Ovary (tissue), 9 donors: ENCODE data around the gene FBXO28. TPM values are rescaled to one million over a fixed set of nuclear protein-coding genes. Genes with fewer than 3 reads are reported as not detected.
"Not testable (repeated sequence)": the region's sequence is repeated elsewhere in the genome, so short reads cannot be mapped to it uniquely, and the experiment has no call there.

Experiments
- DNase-seq, 5 donors: peaks; one replicate each; pipeline ENCODE4 v3.0.0-alpha.2; 2019 to 2020
- H3K27ac ChIP-seq, 2 donors: fragments of 200-600 bp; one replicate each; pipeline versions ENCODE4 v1.5.1 to v1.8.0; 2019 to 2022
- H3K27me3 ChIP-seq: fragments of 200-600 bp; one replicate; pipeline ENCODE4 v1.8.0; 2022
- H3K36me3 ChIP-seq: fragments of 200-600 bp; sonication (generic); one replicate; pipeline ENCODE4 v1.5.1; 2019
- H3K4me1 ChIP-seq: one replicate; pipeline ENCODE4 v1.8.1; 2013; ENCODE audit warnings: mild to moderate bottlenecking, moderate library complexity; ENCODE audit not compliant: insufficient read depth
- H3K4me3 ChIP-seq: fragments of 200-600 bp; sonication (generic); one replicate; pipeline ENCODE4 v1.5.1; 2017
- H3K9me3 ChIP-seq, 2 donors: fragments of 200-600 bp in 1 of 2; sonication (generic) in 1 of 2; one replicate each; pipeline versions ENCODE4 v1.5.1 to v1.8.1; 2013 to 2019; ENCODE audit warnings: mild to moderate bottlenecking in 1 of 2, moderate library complexity in 1 of 2
- CTCF ChIP-seq, 3 donors: fragments of 450-650 bp in 2 of 3; fragments of 200-600 bp in 1 of 3; IDR thresholded peaks; one replicate each; pipeline versions ENCODE4 v1.5.1 to v1.8.0; 2016 to 2022; ENCODE audit warnings: antibody characterized with exemption in 3 of 3, mild to moderate bottlenecking in 1 of 3
- EP300 ChIP-seq: sonication (generic); formaldehyde crosslinking; IDR thresholded peaks from one replicate; pipeline ENCODE4 v1.6.1; 2017; ENCODE audit warnings: antibody characterized with exemption
- POLR2A ChIP-seq: fragments of 450-650 bp; IDR thresholded peaks from one replicate; pipeline ENCODE4 v1.6.1; 2017; ENCODE audit warnings: antibody characterized with exemption, mild to moderate bottlenecking, moderate library complexity
- WGBS, 3 donors: extraction: QIAGEN DNeasy Blood & Tissue Kit in 1 of 3; methylation state at CpG; one replicate each; pipeline versions ENCODE4 v1.1.5 to v1.1.7; 2013 to 2017; 5-methylcytosine and 5-hydroxymethylcytosine counted together
- intact Hi-C, 4 donors: fragments of 100-400 bp; cut with DNase I; formaldehyde crosslinking; loops; one replicate each; pipeline versions ENCODE4 v1.11.0 to v1.15.1; 2022 to 2023
- polyA plus RNA-seq, 2 donors: library from polyadenylated mRNA; stranded (reverse); fragments of 200-250 nt in 1 of 2; fragments of 350-450 nt in 1 of 2; fragmentation: Illumina TruSeq in 1 of 2; extraction: RNeasy Lipid Tissue Mini Kit (QIAGEN cat#74804) in 1 of 2; gene quantifications; one replicate each; pipeline ENCODE4 v1.2.3, GENCODE V29; 2013 to 2014
- total RNA-seq, 7 donors: library from RNA; depleted of rRNA in 2 of 7; stranded (reverse); fragments of >200 nt in 2 of 7; fragmentation: NEBNext Ultra II Directional in 3 of 7; extraction: Animal tissue kit (Norgen Biotek cat#: 25700) in 3 of 7; gene quantifications; one replicate each; pipeline versions ENCODE4 v1.1.0 to v1.2.4, GENCODE V29; 2016 to 2023
- donor health status: DM: no; HTN: no; CAD: no; lungs with moderate emphysema.
- donor health status: DM: no; HTN: no; CAD: no.
- donor health status: Bipolar disorder and iron deficiency.
- donor health status: DM: yes; HTN: yes; CAD: no.
- donor health status: DM: no; HTN: no; CAD: no.
- donor health status: DM: yes; HTN: yes; CAD: no.

The FBXO28 gene
- total and polyA plus RNA-seq, 9 donors, result 11.2 to 31.7 (median 26.3) TPM

DNA sequence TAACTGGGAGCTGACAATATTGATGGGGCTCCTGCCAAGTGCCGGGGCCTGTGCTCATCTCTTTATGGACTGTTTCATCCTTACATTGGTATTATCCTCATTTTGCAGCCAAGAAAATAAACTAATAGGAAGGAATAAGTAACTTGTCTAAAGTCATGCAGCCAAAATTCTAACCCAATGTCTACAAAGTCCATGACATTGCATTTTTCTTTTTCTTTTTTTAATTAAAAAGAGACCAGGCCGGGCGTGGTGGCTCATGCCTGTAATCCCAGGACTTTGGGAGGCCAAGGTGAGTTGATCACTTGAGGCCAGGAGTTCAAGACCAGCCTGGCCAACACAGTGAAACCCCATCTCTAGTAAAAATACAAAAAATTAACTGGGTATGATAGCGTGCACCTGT, 87.9 kb downstream of the FBXO28 start:
- Histone ChIP-seq H3K4me3 (no peak overlapping the region), H3K4me1 (peaks cover 4% of the 10 kb centered on the region), H3K27me3 (no peaks in the 10 kb centered on the region), H3K9me3 (no peaks in the 10 kb centered on the region), H3K27ac (no peak overlapping the region), H3K36me3 (no peaks in the 10 kb centered on the region)
- TF ChIP-seq CTCF (IDR thresholded peaks at IDR 0.05) (no peak), EP300 (no peak), POLR2A (no peak)
- intact Hi-C loops, result no loop called here
- no peak for DNase-seq
- 91 to 93% (median 92%) methylated on average over 4 of the region's 4 CpGs for WGBS, 3 donors

DNA sequence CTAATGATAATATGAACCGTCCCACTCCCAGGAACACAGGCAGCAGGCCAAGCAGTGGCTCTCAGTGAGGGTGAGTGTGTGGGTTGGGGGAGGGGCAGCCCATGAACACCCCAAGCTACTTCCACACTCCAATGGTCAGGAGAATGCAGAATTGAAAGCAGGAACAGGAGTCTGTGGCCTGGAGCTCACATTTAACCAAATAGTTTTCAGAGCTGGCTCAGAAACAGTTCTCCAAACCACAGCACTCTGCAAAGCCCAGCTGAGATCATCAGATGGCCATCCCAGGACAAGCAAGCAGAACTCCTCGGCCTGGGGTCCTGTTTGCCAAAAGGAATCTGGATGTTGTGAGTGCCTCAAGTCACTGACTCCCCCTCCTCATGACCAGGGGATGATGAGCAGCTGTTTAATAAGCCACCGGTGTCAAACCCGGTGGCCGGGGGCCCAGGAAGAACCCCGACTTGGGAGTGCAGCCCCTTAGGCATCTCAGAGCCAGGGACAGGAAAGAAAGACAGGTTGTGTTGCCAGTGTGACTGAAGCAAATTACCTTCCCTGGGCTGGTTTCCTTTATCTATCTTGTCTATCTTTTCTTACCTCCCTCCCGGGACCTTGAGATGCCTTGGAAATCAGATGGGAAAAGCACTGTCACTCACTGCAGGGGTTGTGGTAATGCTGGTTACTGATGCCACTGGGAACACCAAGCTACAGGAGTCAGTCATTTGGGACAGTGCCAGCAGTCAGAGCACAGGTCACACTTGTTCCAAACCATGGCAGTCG, 89.5 kb downstream of the FBXO28 start:
- H3K36me3 ChIP-seq, result no peaks in the 10 kb centered on the region
- TF ChIP-seq CTCF (IDR thresholded peaks at IDR 0.05) (no peak), EP300 (no peak), POLR2A (no peak)
- DNase-seq, result peak in 2 of 5 donors; percentile 17 to 41
- H3K9me3 ChIP-seq, result no peaks in the 10 kb centered on the region
- H3K27me3 ChIP-seq, result no peaks in the 10 kb centered on the region
- no peak overlapping the region for H3K27ac ChIP-seq
- 36 to 46% (median 37%) methylated on average over 8 of the region's 8 CpGs for WGBS, 3 donors
- intact Hi-C loops, result no loop called here
- H3K4me3 ChIP-seq, result no peak overlapping the region
- H3K4me1 ChIP-seq, result peaks cover 4% of the 10 kb centered on the region

DNA sequence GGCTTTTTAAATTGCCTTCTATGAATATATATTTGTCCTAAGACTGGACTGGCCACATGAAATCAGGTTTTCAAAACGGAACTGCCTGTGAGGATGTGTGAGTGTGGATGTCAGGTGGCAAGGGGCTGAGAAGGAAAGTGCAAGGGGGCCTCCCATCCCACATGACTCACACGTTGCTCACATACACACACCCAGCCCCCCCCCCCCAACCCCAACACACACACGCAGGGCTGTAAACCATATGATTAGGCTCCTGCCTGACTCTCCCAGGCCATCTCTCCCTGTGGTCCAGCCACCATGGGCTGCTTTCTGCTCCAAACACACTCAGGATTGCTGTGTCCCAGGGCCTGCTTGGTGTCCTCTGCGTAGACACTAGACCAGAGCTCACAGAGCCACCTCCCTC, 91.5 kb downstream of the FBXO28 start:
- WGBS, 3 donors, result 25 to 39% (median 31%) methylated on average over 4 of the region's 4 CpGs
- DNase-seq, result no peak

DNA sequence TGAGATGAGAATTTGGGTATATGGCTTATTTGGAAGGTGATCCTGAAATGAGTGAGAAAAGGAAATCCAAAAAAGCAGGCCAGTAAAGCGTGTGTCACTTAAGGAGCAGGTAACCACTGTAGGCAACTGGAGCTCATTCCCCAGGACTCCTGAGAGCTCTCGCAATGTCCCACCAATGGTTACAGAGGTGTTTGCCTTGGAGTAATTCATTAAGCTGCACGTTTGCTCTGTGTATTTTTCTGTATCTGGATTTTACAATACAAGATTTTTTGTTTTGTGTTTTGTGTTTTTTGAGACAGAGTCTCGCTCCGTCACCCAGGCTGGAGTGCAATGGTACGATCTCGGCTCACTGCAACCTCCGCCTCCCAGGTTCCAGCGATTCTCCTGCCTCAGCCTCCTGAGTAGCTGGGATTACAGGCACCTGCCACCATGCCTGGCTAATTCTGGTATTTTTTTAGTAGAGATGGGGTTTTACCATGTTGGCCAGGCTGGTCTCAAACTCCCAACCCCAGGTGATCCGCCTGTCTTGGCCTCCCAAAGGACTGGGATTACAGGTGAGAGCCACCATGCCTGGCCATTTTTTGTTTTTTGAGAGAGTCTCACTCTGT, 92.1 kb downstream of the FBXO28 start:
- H3K27me3 ChIP-seq, H3K4me3 ChIP-seq, H3K27ac ChIP-seq, intact Hi-C loops, DNase-seq, H3K36me3 ChIP-seq, H3K4me1 ChIP-seq, H3K9me3 ChIP-seq: not testable (repeated sequence)
- WGBS, 3 donors, result 82 to 89% (median 84%) methylated on average over 10 of the region's 10 CpGs

More for the DNA sequence above, 91.5 kb downstream of the FBXO28 start:
- TF ChIP-seq EP300 (no peak), CTCF (IDR thresholded peaks at IDR 0.05) (no peak), POLR2A (no peak)
- H3K27me3 ChIP-seq, result no peaks in the 10 kb centered on the region
- H3K4me1 ChIP-seq, result peaks cover 4% of the 10 kb centered on the region
- H3K9me3 ChIP-seq, result no peaks in the 10 kb centered on the region
- intact Hi-C loops, result no loop called here
- no peak overlapping the region for H3K27ac ChIP-seq
- H3K36me3 ChIP-seq, result no peaks in the 10 kb centered on the region
- no peak overlapping the region for H3K4me3 ChIP-seq
